ENCODE data around the gene CCN6.

DNA sequence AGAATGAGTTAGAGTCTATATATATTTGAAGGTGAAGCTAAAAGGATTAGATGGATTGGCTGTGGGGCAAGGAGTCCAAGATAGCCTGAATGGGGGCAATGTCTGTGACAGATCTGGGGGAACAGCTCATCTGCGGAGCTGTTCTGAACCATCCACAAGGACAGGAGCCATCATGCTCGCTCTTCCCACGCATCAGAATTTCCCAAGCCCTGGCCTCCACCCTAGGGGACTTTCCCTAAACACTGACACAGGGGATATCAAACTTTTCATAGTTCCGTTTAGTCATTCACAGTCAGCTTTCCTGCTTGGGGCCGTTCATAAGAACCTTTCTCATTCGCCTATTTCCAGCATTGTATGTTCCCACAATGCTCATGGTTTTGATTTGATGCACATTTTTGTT is 37.6 kb upstream of the CCN6 start:
- TF ChIP-seq, protein P1, sequence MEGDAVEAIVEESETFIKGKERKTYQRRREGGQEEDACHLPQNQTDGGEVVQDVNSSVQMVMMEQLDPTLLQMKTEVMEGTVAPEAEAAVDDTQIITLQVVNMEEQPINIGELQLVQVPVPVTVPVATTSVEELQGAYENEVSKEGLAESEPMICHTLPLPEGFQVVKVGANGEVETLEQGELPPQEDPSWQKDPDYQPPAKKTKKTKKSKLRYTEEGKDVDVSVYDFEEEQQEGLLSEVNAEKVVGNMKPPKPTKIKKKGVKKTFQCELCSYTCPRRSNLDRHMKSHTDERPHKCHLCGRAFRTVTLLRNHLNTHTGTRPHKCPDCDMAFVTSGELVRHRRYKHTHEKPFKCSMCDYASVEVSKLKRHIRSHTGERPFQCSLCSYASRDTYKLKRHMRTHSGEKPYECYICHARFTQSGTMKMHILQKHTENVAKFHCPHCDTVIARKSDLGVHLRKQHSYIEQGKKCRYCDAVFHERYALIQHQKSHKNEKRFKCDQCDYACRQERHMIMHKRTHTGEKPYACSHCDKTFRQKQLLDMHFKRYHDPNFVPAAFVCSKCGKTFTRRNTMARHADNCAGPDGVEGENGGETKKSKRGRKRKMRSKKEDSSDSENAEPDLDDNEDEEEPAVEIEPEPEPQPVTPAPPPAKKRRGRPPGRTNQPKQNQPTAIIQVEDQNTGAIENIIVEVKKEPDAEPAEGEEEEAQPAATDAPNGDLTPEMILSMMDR (tag by site-specific recombination; IDR thresholded peaks at IDR 0.05) = no peak
- TF ChIP-seq, protein P2, sequence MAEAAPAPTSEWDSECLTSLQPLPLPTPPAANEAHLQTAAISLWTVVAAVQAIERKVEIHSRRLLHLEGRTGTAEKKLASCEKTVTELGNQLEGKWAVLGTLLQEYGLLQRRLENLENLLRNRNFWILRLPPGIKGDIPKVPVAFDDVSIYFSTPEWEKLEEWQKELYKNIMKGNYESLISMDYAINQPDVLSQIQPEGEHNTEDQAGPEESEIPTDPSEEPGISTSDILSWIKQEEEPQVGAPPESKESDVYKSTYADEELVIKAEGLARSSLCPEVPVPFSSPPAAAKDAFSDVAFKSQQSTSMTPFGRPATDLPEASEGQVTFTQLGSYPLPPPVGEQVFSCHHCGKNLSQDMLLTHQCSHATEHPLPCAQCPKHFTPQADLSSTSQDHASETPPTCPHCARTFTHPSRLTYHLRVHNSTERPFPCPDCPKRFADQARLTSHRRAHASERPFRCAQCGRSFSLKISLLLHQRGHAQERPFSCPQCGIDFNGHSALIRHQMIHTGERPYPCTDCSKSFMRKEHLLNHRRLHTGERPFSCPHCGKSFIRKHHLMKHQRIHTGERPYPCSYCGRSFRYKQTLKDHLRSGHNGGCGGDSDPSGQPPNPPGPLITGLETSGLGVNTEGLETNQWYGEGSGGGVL (tag by site-specific recombination; IDR thresholded peaks at IDR 0.05) = no peak
- TF ChIP-seq, protein P3, sequence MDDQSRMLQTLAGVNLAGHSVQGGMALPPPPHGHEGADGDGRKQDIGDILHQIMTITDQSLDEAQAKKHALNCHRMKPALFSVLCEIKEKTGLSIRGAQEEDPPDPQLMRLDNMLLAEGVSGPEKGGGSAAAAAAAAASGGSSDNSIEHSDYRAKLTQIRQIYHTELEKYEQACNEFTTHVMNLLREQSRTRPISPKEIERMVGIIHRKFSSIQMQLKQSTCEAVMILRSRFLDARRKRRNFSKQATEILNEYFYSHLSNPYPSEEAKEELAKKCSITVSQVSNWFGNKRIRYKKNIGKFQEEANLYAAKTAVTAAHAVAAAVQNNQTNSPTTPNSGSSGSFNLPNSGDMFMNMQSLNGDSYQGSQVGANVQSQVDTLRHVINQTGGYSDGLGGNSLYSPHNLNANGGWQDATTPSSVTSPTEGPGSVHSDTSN (CRISPR knock-in tag; IDR thresholded peaks at IDR 0.05) = no peak

Data from HEK293 (cell line).